NOMO-1 treated with dmso at 0.1 percent for 144 hours (cell line): ENCODE data around the gene DPP6.
"Not testable (repeated sequence)": the region's sequence is repeated elsewhere in the genome, so short reads cannot be mapped to it uniquely, and the experiment has no call there.

Source experiments
- DNase-seq: peaks from one replicate; lab custom pipeline; 2025; ENCODE audit not compliant: unreplicated experiment; lab: John Stamatoyannopoulos, UW

The DPP6 gene

GRCh38 chr7:154072395-154073181, 20.4 kb downstream of the DPP6 start:
- DNase-seq: not testable (repeated sequence)

- DNase-seq: not testable (repeated sequence)
Measured at GRCh38 chr7:154078523-154078922, 26.3 kb downstream of the DPP6 start.

- not testable (repeated sequence) for DNase-seq
Measured at GRCh38 chr7:154080249-154080648, 28.1 kb downstream of the DPP6 start.

- DNase-seq: not testable (repeated sequence)
Measured at GRCh38 chr7:154087037-154087725, 35.0 kb downstream of the DPP6 start.

- not testable (repeated sequence) for DNase-seq
Measured at GRCh38 chr7:154092093-154092492, 39.9 kb downstream of the DPP6 start.

GRCh38 chr7:154095201-154095600, 43.0 kb downstream of the DPP6 start:
- not testable (repeated sequence) for DNase-seq

- not testable (repeated sequence) for DNase-seq
Measured at GRCh38 chr7:154105063-154105462, 52.9 kb downstream of the DPP6 start.

GRCh38 chr7:154109615-154110014, 57.4 kb downstream of the DPP6 start:
- DNase-seq: not testable (repeated sequence)

- DNase-seq: not testable (repeated sequence)
Measured at GRCh38 chr7:154113732-154114351, 61.6 kb downstream of the DPP6 start.

GRCh38 chr7:154117411-154118390, 65.5 kb downstream of the DPP6 start:
- not testable (repeated sequence) for DNase-seq

- DNase-seq: not testable (repeated sequence)
Measured at GRCh38 chr7:154120825-154121224, 68.6 kb downstream of the DPP6 start.

GRCh38 chr7:154122720-154123119, 70.5 kb downstream of the DPP6 start:
- DNase-seq: not testable (repeated sequence)

GRCh38 chr7:154123397-154123796, 71.2 kb downstream of the DPP6 start:
- DNase-seq: not testable (repeated sequence)

GRCh38 chr7:154129142-154129541, 76.9 kb downstream of the DPP6 start:
- DNase-seq: not testable (repeated sequence)

GRCh38 chr7:154132617-154133016, 80.4 kb downstream of the DPP6 start:
- not testable (repeated sequence) for DNase-seq

GRCh38 chr7:154133703-154134277, 81.6 kb downstream of the DPP6 start:
- not testable (repeated sequence) for DNase-seq

GRCh38 chr7:154134698-154135097, 82.5 kb downstream of the DPP6 start:
- not testable (repeated sequence) for DNase-seq

GRCh38 chr7:154135646-154136045, 83.4 kb downstream of the DPP6 start:
- DNase-seq: not testable (repeated sequence)

- DNase-seq: not testable (repeated sequence)
Measured at GRCh38 chr7:154145922-154146706, 93.9 kb downstream of the DPP6 start.
